H1 (cell line): Measurements from ENCODE around the gene PSMF1. TPM values are rescaled to one million over a fixed set of nuclear protein-coding genes. Genes with fewer than 3 reads are reported as not detected.

ENCODE experiments used
- CTCF ChIA-PET: fragments of 300-600 bp; sonication (Branson Sonifier 250); formaldehyde crosslinking; loops from one replicate; lab custom pipeline; 2021; ENCODE audit not compliant: partially characterized antibody; lab: Charles Lee
- POLR2A ChIA-PET: fragments of 300-600 bp; sonication (Branson Sonifier 250); formaldehyde crosslinking; loops from one replicate; lab custom pipeline; 2021; ENCODE audit warnings: inconsistent platforms; ENCODE audit not compliant: partially characterized antibody; lab: Charles Lee
- DNase-seq, 2 experiments: peaks; one replicate each; pipeline versions ENCODE4 v3.0.0 to v3.0.0-alpha.2; 2010 to 2022; ENCODE audit warnings: low spot score in 2 of 2, low read depth in 1 of 2, mixed read lengths in 1 of 2
- FAIRE-seq: peaks from 2 replicates; lab custom pipeline; 2011; peaks lifted over from hg19 to GRCh38; lab: Jason Lieb, UNC
- H2AFZ ChIP-seq: 2 replicates; pipeline ENCODE4 v1.8.1; 2012; ENCODE audit warnings: low read length, inconsistent platforms
- H2AK5ac ChIP-seq: 2 replicates; pipeline ENCODE4 v1.6.1; 2013; ENCODE audit warnings: low read depth, low read length
- H2BK120ac ChIP-seq: replicated peaks from 2 replicates; pipeline ENCODE3; 2013; ENCODE audit warnings: low read depth, low read length, inconsistent platforms
- H2BK12ac ChIP-seq: 2 replicates; pipeline ENCODE4 v1.6.1; 2013; ENCODE audit warnings: low read depth, low read length
- H2BK15ac ChIP-seq: 2 replicates; pipeline ENCODE4 v1.6.1; 2013; ENCODE audit warnings: low read length
- H2BK20ac ChIP-seq: 2 replicates; pipeline ENCODE4 v1.6.1; 2013; ENCODE audit warnings: low read length
- H2BK5ac ChIP-seq: 2 replicates; pipeline ENCODE4 v1.6.1; 2013; ENCODE audit warnings: low read depth, low read length
- H3K14ac ChIP-seq: 2 replicates; pipeline ENCODE4 v1.6.1; 2013; ENCODE audit warnings: inconsistent platforms; ENCODE audit not compliant: insufficient read length
- H3K18ac ChIP-seq: 2 replicates; pipeline ENCODE4 v1.6.1; 2013; ENCODE audit warnings: low read length; ENCODE audit errors: extremely low read depth
- H3K23ac ChIP-seq: 2 replicates; pipeline ENCODE4 v1.6.1; 2013; ENCODE audit warnings: inconsistent platforms; ENCODE audit not compliant: insufficient read length
- H3K23me2 ChIP-seq: 2 replicates; pipeline ENCODE4 v1.6.1; 2013; ENCODE audit warnings: low read depth, low read length
- H3K27ac ChIP-seq: 2 replicates; pipeline ENCODE4 v1.6.1; 2011; ENCODE audit warnings: low read depth, low read length, inconsistent platforms
- H3K27me3 ChIP-seq, 4 experiments: replicated peaks in 1 of 4; 1 replicate in 1 of 4; 2 replicates in 3 of 4; pipeline versions ENCODE4 v1.6.1 to v1.8.1; 2011 to 2013; ENCODE audit warnings: low read length in 3 of 4, mild to moderate bottlenecking in 3 of 4, inconsistent platforms in 2 of 4, mixed read lengths in 2 of 4, moderate library complexity in 1 of 4; ENCODE audit not compliant: control insufficient read depth in 3 of 4, insufficient read depth in 3 of 4; ENCODE audit errors: extremely low read depth in 1 of 4
- H3K36me3 ChIP-seq, 4 experiments: 2 replicates each; pipeline versions ENCODE4 v1.6.1 to v1.8.1; 2011 to 2013; ENCODE audit warnings: mild to moderate bottlenecking in 4 of 4, low read length in 3 of 4, moderate library complexity in 2 of 4, control low read depth in 1 of 4, inconsistent platforms in 1 of 4; ENCODE audit not compliant: insufficient read depth in 4 of 4, control insufficient read depth in 2 of 4
- H3K4ac ChIP-seq: replicated peaks from 2 replicates; pipeline ENCODE3; 2013; ENCODE audit warnings: low read length, low read depth, mixed read lengths, inconsistent platforms; ENCODE audit not compliant: insufficient read length
- H3K4me1 ChIP-seq, 4 experiments: replicated peaks in 1 of 4; 1 replicate in 1 of 4; 2 replicates in 3 of 4; pipeline versions ENCODE4 v1.6.1 to v1.8.1; 2011 to 2013; ENCODE audit warnings: low read length in 3 of 4, inconsistent platforms in 2 of 4, mixed read lengths in 1 of 4; ENCODE audit not compliant: insufficient read depth in 4 of 4, control insufficient read depth in 3 of 4
- H3K4me2 ChIP-seq, 2 experiments: 2 replicates each; pipeline versions ENCODE4 v1.6.1 to v1.8.1; 2011 to 2013; ENCODE audit warnings: low read depth in 2 of 2, low read length in 2 of 2, control low read depth in 1 of 2, inconsistent platforms in 1 of 2, mild to moderate bottlenecking in 1 of 2; ENCODE audit not compliant: insufficient read depth in 1 of 2
- H3K4me3 ChIP-seq, 4 experiments: fragments of 200-600, 300-600 bp in 1 of 4; sonication (generic), shearing (Covaris generic), sonication (Bioruptor Twin) in 1 of 4; 2 replicates each; pipeline versions ENCODE4 v1.5.1 to v1.8.1; 2011 to 2016; ENCODE audit warnings: low read length in 4 of 4, low read depth in 3 of 4, control low read depth in 2 of 4, inconsistent platforms in 2 of 4, mild to moderate bottlenecking in 2 of 4, mixed read lengths in 1 of 4, moderate library complexity in 1 of 4; ENCODE audit not compliant: insufficient read depth in 2 of 4; ENCODE audit errors: extremely low read depth in 1 of 4
- H3K56ac ChIP-seq: replicated peaks from 2 replicates; pipeline ENCODE3; 2013; ENCODE audit warnings: low read depth, mild to moderate bottlenecking, mixed read lengths, low read length, inconsistent platforms; ENCODE audit not compliant: insufficient read length
- H3K79me1 ChIP-seq: 2 replicates; pipeline ENCODE4 v1.6.1; 2013; ENCODE audit warnings: low read depth, low read length, control low read depth
- H3K79me2 ChIP-seq, 2 experiments: 2 replicates each; pipeline versions ENCODE4 v1.6.1 to v1.8.1; 2012 to 2013; ENCODE audit warnings: low read length in 2 of 2, mild to moderate bottlenecking in 2 of 2, inconsistent platforms in 1 of 2; ENCODE audit not compliant: insufficient read depth in 2 of 2, control insufficient read depth in 1 of 2
- H3K9ac ChIP-seq, 4 experiments: replicated peaks in 1 of 4; 1 replicate in 1 of 4; 2 replicates in 3 of 4; pipeline versions ENCODE4 v1.6.1 to v1.8.1; 2011 to 2013; ENCODE audit warnings: low read depth in 3 of 4, low read length in 3 of 4, control low read depth in 2 of 4, mild to moderate bottlenecking in 2 of 4, moderate library complexity in 2 of 4, inconsistent platforms in 1 of 4; ENCODE audit errors: extremely low read depth in 1 of 4
- H3K9me3 ChIP-seq, 2 experiments: 2 replicates each; pipeline versions ENCODE4 v1.6.1 to v1.8.1; 2012 to 2013; ENCODE audit warnings: mild to moderate bottlenecking in 2 of 2, moderate library complexity in 2 of 2, control low read depth in 1 of 2, inconsistent platforms in 1 of 2, low read depth in 1 of 2, low read length in 1 of 2, mixed read lengths in 1 of 2; ENCODE audit not compliant: insufficient read depth in 2 of 2
- H4K20me1 ChIP-seq, 2 experiments: replicated peaks in 1 of 2; 2 replicates each; pipeline versions ENCODE3 to v1.8.1; 2011 to 2013; ENCODE audit warnings: inconsistent platforms in 2 of 2, low read length in 2 of 2, mild to moderate bottlenecking in 1 of 2; ENCODE audit not compliant: insufficient read depth in 2 of 2, control insufficient read depth in 1 of 2
- H4K5ac ChIP-seq: 2 replicates; pipeline ENCODE4 v1.6.1; 2013; ENCODE audit warnings: low read length, low read depth, mixed read lengths, inconsistent platforms; ENCODE audit not compliant: insufficient read length
- H4K8ac ChIP-seq: 2 replicates; pipeline ENCODE4 v1.8.0; 2013; ENCODE audit warnings: mild to moderate bottlenecking, moderate library complexity, low read length, inconsistent platforms; ENCODE audit not compliant: insufficient read depth; ENCODE audit errors: extremely low read depth
- H4K91ac ChIP-seq: replicated peaks from 2 replicates; pipeline ENCODE3; 2013; ENCODE audit warnings: low read length, mixed read lengths, inconsistent platforms; ENCODE audit not compliant: insufficient read length
- CHD2 ChIP-seq: IDR thresholded peaks from 2 replicates; pipeline ENCODE4 v1.6.1; 2012; ENCODE audit warnings: low read length, improper control_type of control experiment
- EGR1 ChIP-seq: IDR thresholded peaks from 2 replicates; pipeline ENCODE4 v1.6.1; 2011; ENCODE audit warnings: low read depth, low read length, borderline replicate concordance
- POLR2AphosphoS5 ChIP-seq: IDR thresholded peaks from 2 replicates; pipeline ENCODE4 v1.6.1; 2011; ENCODE audit warnings: low read depth, low read length
- POU5F1 ChIP-seq: IDR thresholded peaks from 2 replicates; pipeline ENCODE4 v1.6.1; 2011; ENCODE audit warnings: low read depth, mild to moderate bottlenecking, low read length, moderate library complexity
- RNF2 ChIP-seq: fragments of 200-900, 300-1000 bp; sonication (generic); IDR thresholded peaks from 2 replicates; pipeline ENCODE4 v1.7.1; 2016; ENCODE audit warnings: borderline replicate concordance, low read depth, mild to moderate bottlenecking, antibody characterized with exemption, low read length; ENCODE audit not compliant: poor library complexity, severe bottlenecking; ENCODE audit errors: missing control alignments
- SIN3A ChIP-seq, 2 experiments: IDR thresholded peaks in 1 of 2; conservative IDR thresholded peaks in 1 of 2; 2 replicates each; pipeline ENCODE4 v1.6.1; 2011 to 2012; ENCODE audit warnings: low read length in 2 of 2, improper control_type of control experiment in 1 of 2, low read depth in 1 of 2, mild to moderate bottlenecking in 1 of 2
- SRF ChIP-seq: IDR thresholded peaks from 2 replicates; pipeline ENCODE4 v1.6.1; 2011; ENCODE audit warnings: mild to moderate bottlenecking, low read depth, low read length, moderate library complexity
- WGBS, 2 experiments: shearing (Covaris generic) in 1 of 2; methylation state at CpG; one replicate each; pipeline versions ENCODE4 v1.1.6 to v1.1.7; 2013 to 2015; ENCODE audit warnings: low lambda C conversion rate in 2 of 2, mixed read lengths in 2 of 2, inconsistent platforms in 1 of 2, low coverage in 1 of 2, missing lambda C conversion rate in 1 of 2; ENCODE audit not compliant: insufficient replicate concordance in 2 of 2, insufficient coverage in 1 of 2, insufficient read length in 1 of 2; ENCODE audit errors: extremely low coverage in 1 of 2, missing lambda C conversion rate in 1 of 2; 5-methylcytosine and 5-hydroxymethylcytosine counted together
- polyA plus RNA-seq, 7 experiments: library from polyadenylated mRNA; depleted of rRNA in 3 of 7; stranded (reverse) in 5 of 7; unstranded in 2 of 7; fragments of >200 nt in 5 of 7; fragments of 200-250 nt in 2 of 7; gene quantifications; 1 replicate in 5 of 7; 2 replicates in 1 of 7; 4 replicates in 1 of 7; pipeline versions ENCODE4 v1.2.1 to v1.2.3, GENCODE V29; 2011 to 2013; ENCODE audit warnings: missing spikeins in 2 of 7, mixed read lengths in 2 of 7
- total RNA-seq: library from RNA; stranded (reverse); fragmentation: NEBNext Ultra II Directional; extraction: Animal tissue kit (Norgen Biotek cat#: 25700); gene quantifications from 2 replicates; pipeline ENCODE4 v1.2.1, GENCODE V29; 2021
- TF ChIP-seq, protein P1 (sequence below): IDR thresholded peaks from 2 replicates; pipeline ENCODE4 v1.6.1; 2012; ENCODE audit warnings: low read length, inconsistent platforms
- TF ChIP-seq, protein P2 (sequence below), 3 experiments: IDR thresholded peaks; 1 replicate in 2 of 3; 2 replicates in 1 of 3; pipeline versions ENCODE4 v1.5.1 to v1.6.1; 2011; ENCODE audit warnings: low read length in 3 of 3, mild to moderate bottlenecking in 3 of 3, inconsistent platforms in 2 of 3, low read depth in 1 of 3, moderate library complexity in 1 of 3; ENCODE audit not compliant: insufficient read depth in 1 of 3; ENCODE audit errors: control extremely low read depth in 1 of 3

The PSMF1 gene
- total and polyA plus RNA-seq, 2 of the 8 experiments (the other 6 are each of a cell fraction or from before 2014, with no cell fraction given): 106 to 159 TPM

DNA sequence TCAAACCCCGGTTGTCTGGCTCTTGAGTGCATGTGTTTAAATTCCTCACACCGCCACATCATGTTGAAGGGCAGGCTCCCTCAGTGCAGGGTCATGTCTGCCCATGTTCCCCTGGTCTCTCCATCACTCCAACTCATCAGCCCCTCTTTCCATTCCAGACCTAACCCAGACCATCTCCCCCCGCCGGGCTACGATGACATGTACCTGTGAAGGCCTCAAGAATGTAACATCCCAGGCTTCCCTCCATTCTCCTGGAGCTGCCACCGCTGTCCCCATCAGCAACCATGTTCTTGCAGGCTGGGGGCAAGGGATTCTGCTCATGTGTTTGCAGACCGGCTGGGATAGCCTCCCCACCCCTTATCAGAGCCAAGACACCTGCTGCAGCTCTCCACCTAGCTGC lies 46.5 kb downstream of the PSMF1 start:
- H2BK12ac ChIP-seq: no peak overlapping the region
- 89% methylated on average over 7 of the region's 7 CpGs; no CpG with 5 or more reads in 1 of the 2 experiments for WGBS, 2 experiments
- TF ChIP-seq POU5F1 (no peak), POLR2AphosphoS5 (no peak), EGR1 (no peak), RNF2 (no peak), SIN3A (conservative IDR thresholded peaks at IDR 0.05 in 1 of 2, IDR thresholded peaks at IDR 0.05 in 1 of 2; ENCODE audit: low read depth in 1 of 2, low read length in 2 of 2) (no peak), CHD2 (no peak), SRF (no peak)
- TF ChIP-seq, protein P1, sequence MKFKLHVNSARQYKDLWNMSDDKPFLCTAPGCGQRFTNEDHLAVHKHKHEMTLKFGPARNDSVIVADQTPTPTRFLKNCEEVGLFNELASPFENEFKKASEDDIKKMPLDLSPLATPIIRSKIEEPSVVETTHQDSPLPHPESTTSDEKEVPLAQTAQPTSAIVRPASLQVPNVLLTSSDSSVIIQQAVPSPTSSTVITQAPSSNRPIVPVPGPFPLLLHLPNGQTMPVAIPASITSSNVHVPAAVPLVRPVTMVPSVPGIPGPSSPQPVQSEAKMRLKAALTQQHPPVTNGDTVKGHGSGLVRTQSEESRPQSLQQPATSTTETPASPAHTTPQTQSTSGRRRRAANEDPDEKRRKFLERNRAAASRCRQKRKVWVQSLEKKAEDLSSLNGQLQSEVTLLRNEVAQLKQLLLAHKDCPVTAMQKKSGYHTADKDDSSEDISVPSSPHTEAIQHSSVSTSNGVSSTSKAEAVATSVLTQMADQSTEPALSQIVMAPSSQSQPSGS: no peak
- TF ChIP-seq, protein P2, sequence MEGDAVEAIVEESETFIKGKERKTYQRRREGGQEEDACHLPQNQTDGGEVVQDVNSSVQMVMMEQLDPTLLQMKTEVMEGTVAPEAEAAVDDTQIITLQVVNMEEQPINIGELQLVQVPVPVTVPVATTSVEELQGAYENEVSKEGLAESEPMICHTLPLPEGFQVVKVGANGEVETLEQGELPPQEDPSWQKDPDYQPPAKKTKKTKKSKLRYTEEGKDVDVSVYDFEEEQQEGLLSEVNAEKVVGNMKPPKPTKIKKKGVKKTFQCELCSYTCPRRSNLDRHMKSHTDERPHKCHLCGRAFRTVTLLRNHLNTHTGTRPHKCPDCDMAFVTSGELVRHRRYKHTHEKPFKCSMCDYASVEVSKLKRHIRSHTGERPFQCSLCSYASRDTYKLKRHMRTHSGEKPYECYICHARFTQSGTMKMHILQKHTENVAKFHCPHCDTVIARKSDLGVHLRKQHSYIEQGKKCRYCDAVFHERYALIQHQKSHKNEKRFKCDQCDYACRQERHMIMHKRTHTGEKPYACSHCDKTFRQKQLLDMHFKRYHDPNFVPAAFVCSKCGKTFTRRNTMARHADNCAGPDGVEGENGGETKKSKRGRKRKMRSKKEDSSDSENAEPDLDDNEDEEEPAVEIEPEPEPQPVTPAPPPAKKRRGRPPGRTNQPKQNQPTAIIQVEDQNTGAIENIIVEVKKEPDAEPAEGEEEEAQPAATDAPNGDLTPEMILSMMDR (IDR thresholded peaks at IDR 0.05; ENCODE audit: control extremely low read depth in 1 of 3, insufficient read depth in 1 of 3, low read depth in 1 of 3, low read length in 3 of 3): no peak

More for the DNA sequence above, 46.5 kb downstream of the PSMF1 start:
- no peak overlapping the region for H2BK120ac ChIP-seq
- FAIRE-seq (no peak), DNase-seq (no peak)
- no peak overlapping the region for H3K4me3 ChIP-seq
- H3K23ac ChIP-seq: no peak overlapping the region
- H4K20me1 ChIP-seq: peaks cover 0 to 17% of the 10 kb centered on the region in 2 experiments
- H2BK15ac ChIP-seq: no peak overlapping the region
- H3K27ac ChIP-seq: no peak overlapping the region
- H4K5ac ChIP-seq: no peak overlapping the region
- no peaks in the 10 kb centered on the region; the same call in 1 of the 2 replicates for H3K79me1 ChIP-seq
- ChIA-PET CTCF (interaction anchor here (1.3 kb wide), 1 partner anchor 12 kb away, joined by 3 read pairs; no protein-coding TSS in a partner anchor), POLR2A (no interaction called here)
- H3K79me2 ChIP-seq: no peaks in the 10 kb centered on the region
- H2AK5ac ChIP-seq: no peak overlapping the region
- H3K27me3 ChIP-seq: no peaks in the 10 kb centered on the region
- H3K36me3 ChIP-seq: peaks cover 14 to 61% (median 47%) of the 10 kb centered on the region in 4 experiments; a peak in 7 of 8 replicates
- no peak overlapping the region for H3K4ac ChIP-seq
- H3K4me1 ChIP-seq: no peaks in the 10 kb centered on the region
- H2AFZ ChIP-seq: no peak overlapping the region
- H3K18ac ChIP-seq: no peak overlapping the region
- no peaks in the 10 kb centered on the region for H3K9me3 ChIP-seq
- no peak overlapping the region for H2BK20ac ChIP-seq
- no peak overlapping the region for H4K91ac ChIP-seq
- H4K8ac ChIP-seq: no peak overlapping the region
- no peak overlapping the region for H3K9ac ChIP-seq
- no peak overlapping the region for H3K56ac ChIP-seq
- H3K23me2 ChIP-seq: no peaks in the 10 kb centered on the region
- no peak overlapping the region for H2BK5ac ChIP-seq
- H3K4me2 ChIP-seq: no peak overlapping the region
- H3K14ac ChIP-seq: no peak overlapping the region
